Adrenal gland (tissue), 12 donors: ENCODE results near the gene WDR35. TPM values are rescaled to one million over a fixed set of nuclear protein-coding genes. Genes with fewer than 3 reads are reported as not detected.

Experiments used
- DNase-seq, 7 donors: peaks; one replicate each; pipeline ENCODE4 v3.0.0-alpha.2; 2019 to 2020
- H3K27ac ChIP-seq, 5 donors: fragments of 200-600 bp; sonication (generic) in 4 of 5; 1 replicate in 3 of 5; 2 replicates in 2 of 5; pipeline versions ENCODE4 v1.5.1 to v1.8.0; 2016 to 2020; ENCODE audit warnings: mild to moderate bottlenecking in 1 of 5
- H3K27me3 ChIP-seq: fragments of 200-600 bp; 2 replicates; pipeline ENCODE4 v1.8.0; 2021
- H3K36me3 ChIP-seq, 2 donors: fragments of 200-600 bp; replicated peaks in 1 of 2; 1 replicate in 1 of 2; 2 replicates in 1 of 2; pipeline versions ENCODE4 v1.5.1 to v1.8.0; 2018 to 2022
- H3K4me1 ChIP-seq, 2 donors: fragments of 200-600 bp; replicated peaks in 1 of 2; 1 replicate in 1 of 2; 2 replicates in 1 of 2; pipeline versions ENCODE4 v1.5.1 to v1.8.0; 2018 to 2021
- H3K4me3 ChIP-seq, 4 donors: fragments of 200-600 bp; sonication (generic) in 3 of 4; one replicate each; pipeline ENCODE4 v1.5.1; 2016 to 2018
- H3K9me3 ChIP-seq, 3 donors: fragments of 200-600 bp; sonication (generic) in 1 of 3; replicated peaks in 1 of 3; 1 replicate in 2 of 3; 2 replicates in 1 of 3; pipeline versions ENCODE4 v1.5.1 to v1.8.0; 2016 to 2021
- CTCF ChIP-seq, 6 experiments: fragments of 450-650 bp in 4 of 6; fragments of 200-600 bp in 2 of 6; sonication (generic) in 1 of 6; IDR thresholded peaks; 1 replicate in 5 of 6; 2 replicates in 1 of 6; pipeline versions ENCODE4 v1.5.1 to v1.8.0; 2016 to 2021; ENCODE audit warnings: antibody characterized with exemption in 6 of 6, mild to moderate bottlenecking in 2 of 6, moderate library complexity in 1 of 6
- POLR2A ChIP-seq, 2 donors: fragments of 450-650 bp; IDR thresholded peaks; one replicate each; pipeline ENCODE4 v1.6.1; 2017; ENCODE audit warnings: antibody characterized with exemption in 2 of 2, mild to moderate bottlenecking in 2 of 2, moderate library complexity in 1 of 2
- WGBS, 4 donors: extraction: QIAGEN DNeasy Blood & Tissue Kit in 2 of 4; methylation state at CpG; one replicate each; pipeline versions ENCODE4 v1.1.5 to v1.1.7; 2013 to 2017; 5-methylcytosine and 5-hydroxymethylcytosine counted together
- intact Hi-C, 2 donors: fragments of 100-400 bp; cut with DNase I; formaldehyde crosslinking; loops; one replicate each; pipeline versions ENCODE4 v1.14.1 to v1.15.0; 2022 to 2023
- polyA plus RNA-seq, 3 donors: library from polyadenylated mRNA; stranded (reverse); fragments of 200-250 nt in 2 of 3; fragments of 350-450 nt in 1 of 3; fragmentation: Illumina TruSeq in 1 of 3; extraction: RNeasy Lipid Tissue Mini Kit (QIAGEN cat#74804) in 1 of 3; gene quantifications; one replicate each; pipeline ENCODE4 v1.2.3, GENCODE V29; 2013 to 2014
- total RNA-seq, 9 donors: library from RNA; depleted of rRNA in 4 of 9; stranded (reverse); fragments of >200 nt in 4 of 9; fragments of 120-200 nt in 1 of 9; fragmentation: NEBNext Ultra II Directional in 1 of 9; extraction: Animal tissue kit (Norgen Biotek cat#: 25700) in 1 of 9; gene quantifications; one replicate each; pipeline versions ENCODE4 v1.1.0 to v1.2.4, GENCODE V29; 2013 to 2023
- donor health status: healthy with polysubstance abuse.
- donor health status: Bipolar disorder and iron deficiency.
- donor health status: DM: yes; HTN: yes; CAD: no.
- donor health status: DM: no; HTN: no; CAD: no.
- donor health status: DM: no; HTN: no; CAD: no.
- donor health status: DM: yes; HTN: yes; CAD: no.

The WDR35 gene
- total and polyA plus RNA-seq, 12 donors = 3.7 to 14.4 (median 9.9) TPM

GRCh38 chr2:19864381-19864780, 125.5 kb downstream of the WDR35 start:
- H3K36me3 ChIP-seq = no peaks in the 10 kb centered on the region
- intact Hi-C loops = loop anchor here (5.0 to 10.0 kb wide), 3 partner anchors 510 to 1342 kb away; partner anchors contain the start of gene OSR1 (in 1 of the 2)
- no peak for TF ChIP-seq POLR2A (IDR thresholded peaks at IDR 0.05)
- TF ChIP-seq CTCF (IDR thresholded peaks at IDR 0.05) = no peak
- H3K4me3 ChIP-seq = no peak overlapping the region
- no peak overlapping the region for H3K27ac ChIP-seq
- 73 to 84% (median 81%) methylated on average over 10 to 11 of the region's 11 CpGs for WGBS, 4 donors
- no peaks in the 10 kb centered on the region for H3K27me3 ChIP-seq
- no peak for DNase-seq
- no peaks in the 10 kb centered on the region for H3K9me3 ChIP-seq
- H3K4me1 ChIP-seq = peaks cover 4 to 10% of the 10 kb centered on the region in 2 donors

- no peaks in the 10 kb centered on the region for H3K27me3 ChIP-seq
- DNase-seq = peak; percentile 60 to 81 (median 73)
- peak overlapping the region in 1 of 4 donors; percentile 8 for H3K4me3 ChIP-seq
- no peak overlapping the region for H3K27ac ChIP-seq
- no peaks in the 10 kb centered on the region for H3K9me3 ChIP-seq
- 14 to 31% (median 15%) methylated on average over 10 to 33 of the region's 33 CpGs for WGBS, 4 donors
- TF ChIP-seq POLR2A (IDR thresholded peaks at IDR 0.05) (no peak), CTCF (IDR thresholded peaks at IDR 0.05) (peak; percentile 95 to 99 (median 96))
- peaks cover 4 to 8% of the 10 kb centered on the region in 2 donors for H3K4me1 ChIP-seq
- no peaks in the 10 kb centered on the region for H3K36me3 ChIP-seq
- intact Hi-C loops = loop anchor here (5.0 to 10.0 kb wide), 3 partner anchors 509 to 1341 kb away; partner anchors contain the start of gene OSR1 (in 1 of the 2)
Observed at GRCh38 chr2:19863303-19864041, 126.4 kb downstream of the WDR35 start.

- Histone ChIP-seq H3K4me1 (peaks cover 4 to 5% of the 10 kb centered on the region in 2 donors), H3K4me3 (no peak overlapping the region), H3K27me3 (no peaks in the 10 kb centered on the region), H3K9me3 (no peaks in the 10 kb centered on the region), H3K27ac (no peak overlapping the region), H3K36me3 (no peaks in the 10 kb centered on the region)
- no peak for TF ChIP-seq POLR2A (IDR thresholded peaks at IDR 0.05)
- no peak for TF ChIP-seq CTCF (IDR thresholded peaks at IDR 0.05)
- DNase-seq = no peak
- WGBS, 4 donors = 38 to 94% (median 68%) methylated on average over 1 of the region's 1 CpG
- intact Hi-C loops = loop anchor here (5.0 to 10.0 kb wide), 3 partner anchors 507 to 1340 kb away; partner anchors contain the start of gene OSR1 (in 1 of the 2)
Observed at GRCh38 chr2:19861813-19862212, 128.1 kb downstream of the WDR35 start.

Other genes starting within 250 kb of the WDR35 start
- gene TTC32, start 88.1 kb downstream of the WDR35 start, total RNA-seq = 10 to 100 TPM in 4 of 9 donors, 1 to 10 TPM in 5; 2.1 to 21.7 (median 8.7) TPM
- 10 to 100 TPM; 10.0 to 43.9 (median 34.3) TPM for gene TTC32, start 88.1 kb downstream of the WDR35 start, polyA plus RNA-seq
- gene MATN3, start 22.6 kb upstream of the WDR35 start, total RNA-seq = 1 to 10 TPM in 2 of 9 donors, under 1 TPM in 6, not detected in 1; 0.14 to 2.4 (median 0.78) TPM
- under 1 TPM; 0.16 to 0.79 (median 0.77) TPM for gene MATN3, start 22.6 kb upstream of the WDR35 start, polyA plus RNA-seq
- 100 to 1,000 TPM; 196 to 356 (median 238) TPM for gene LAPTM4A, start 61.5 kb upstream of the WDR35 start, total RNA-seq
- gene LAPTM4A, start 61.5 kb upstream of the WDR35 start, polyA plus RNA-seq = 100 to 1,000 TPM in 1 of 3 donors, 10 to 100 TPM in 2; 58.8 to 684 (median 96.4) TPM
- 10 to 100 TPM in 6 of 9 donors, 1 to 10 TPM in 3; 3.1 to 74.2 (median 21.9) TPM for gene SDC1, start 235.0 kb upstream of the WDR35 start, total RNA-seq
- 10 to 100 TPM in 1 of 3 donors, 1 to 10 TPM in 2; 6.7 to 19.2 (median 6.7) TPM for gene SDC1, start 235.0 kb upstream of the WDR35 start, polyA plus RNA-seq